ENCODE results near the gene PKMYT1.

PKMYT1 gene

GRCh38 chr16:2992383-2993081, 12.3 kb upstream of the PKMYT1 start:
- H2AFZ ChIP-seq (ENCODE audit: low read length), result no peak overlapping the region
- no peaks in the 10 kb centered on the region for H3K9me2 ChIP-seq (replicated peaks; ENCODE audit: low read depth, low read length)
- H3K27me3 ChIP-seq (ENCODE audit: insufficient read depth, low read length, poor library complexity, severe bottlenecking), result no peaks in the 10 kb centered on the region
- no peaks in the 10 kb centered on the region for H3K79me2 ChIP-seq (ENCODE audit: insufficient read depth, low read length)
- H4K20me1 ChIP-seq (ENCODE audit: insufficient read depth, low read length, poor library complexity, severe bottlenecking), result no peaks in the 10 kb centered on the region
- H3F3A ChIP-seq (ENCODE audit: low read depth), result no peaks in the 10 kb centered on the region
- no peak overlapping the region for H3K4me3 ChIP-seq (ENCODE audit: low read length, poor library complexity, severe bottlenecking)
- no peak overlapping the region for H3K9ac ChIP-seq (ENCODE audit: low read depth, low read length, poor library complexity, severe bottlenecking)
- H3K9me3 ChIP-seq (ENCODE audit: insufficient read depth, low read depth, low read length), result no peaks in the 10 kb centered on the region
- TF ChIP-seq EZH2phosphoT487 (IDR thresholded peaks at IDR 0.05; ENCODE audit: borderline replicate concordance) (no peak), CTCF (conservative IDR thresholded peaks at IDR 0.05; ENCODE audit: low read length) (no peak)
- H3K4me2 ChIP-seq (ENCODE audit: low read depth, low read length, poor library complexity, severe bottlenecking), result no peak overlapping the region
- no peaks in the 10 kb centered on the region for H3K36me3 ChIP-seq (ENCODE audit: insufficient read depth, low read length)
- no peaks in the 10 kb centered on the region for H3K4me1 ChIP-seq (ENCODE audit: insufficient read depth, low read length, poor library complexity, severe bottlenecking)

DNA sequence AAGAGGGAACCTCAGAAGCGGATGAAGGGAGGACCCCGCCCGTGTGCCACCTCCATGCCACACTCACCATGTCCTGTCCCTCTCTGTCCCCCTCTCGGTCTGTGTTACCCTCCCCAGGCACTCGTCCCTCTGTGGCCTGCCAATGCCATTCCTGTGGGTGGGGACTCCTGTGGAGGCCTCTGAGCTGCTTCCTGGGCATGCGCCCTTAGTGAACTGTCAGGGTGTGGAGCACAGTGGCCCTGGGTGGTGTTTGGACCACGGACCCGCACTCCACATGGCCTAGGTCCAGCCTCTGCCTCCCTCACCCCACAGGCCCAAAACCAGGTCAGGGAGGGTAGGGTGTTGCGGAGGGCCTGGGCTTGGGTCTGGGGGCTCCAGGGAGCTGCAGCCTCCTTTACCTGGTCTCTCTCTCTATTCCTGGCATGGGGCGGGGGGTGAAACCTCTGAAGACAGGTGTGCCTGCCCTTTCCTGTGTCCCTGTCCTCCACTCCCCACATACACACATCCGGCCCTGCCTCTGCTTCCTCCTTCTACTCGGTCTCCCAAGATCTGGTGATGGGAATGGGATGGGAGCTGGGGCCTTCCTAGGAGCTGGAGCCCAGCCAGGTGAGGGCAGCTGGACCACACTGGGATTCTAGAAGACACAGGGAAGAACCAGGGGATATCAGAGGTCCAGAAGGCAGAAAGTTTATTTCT, 11.5 kb upstream of the PKMYT1 start:
- no peaks in the 10 kb centered on the region for H3K4me1 ChIP-seq (ENCODE audit: insufficient read depth, low read length, poor library complexity, severe bottlenecking)
- no peaks in the 10 kb centered on the region for H3K9me2 ChIP-seq (replicated peaks; ENCODE audit: low read depth, low read length)
- no peak overlapping the region for H3K4me3 ChIP-seq (ENCODE audit: low read length, poor library complexity, severe bottlenecking)
- no peaks in the 10 kb centered on the region for H4K20me1 ChIP-seq (ENCODE audit: insufficient read depth, low read length, poor library complexity, severe bottlenecking)
- TF ChIP-seq CTCF (conservative IDR thresholded peaks at IDR 0.05; ENCODE audit: low read length) (no peak), EZH2phosphoT487 (IDR thresholded peaks at IDR 0.05; ENCODE audit: borderline replicate concordance) (no peak)
- no peaks in the 10 kb centered on the region for H3K79me2 ChIP-seq (ENCODE audit: insufficient read depth, low read length)
- H3K27me3 ChIP-seq (ENCODE audit: insufficient read depth, low read length, poor library complexity, severe bottlenecking), result no peaks in the 10 kb centered on the region
- H3F3A ChIP-seq (ENCODE audit: low read depth), result no peaks in the 10 kb centered on the region
- H3K36me3 ChIP-seq (ENCODE audit: insufficient read depth, low read length), result no peaks in the 10 kb centered on the region
- no peak overlapping the region for H3K4me2 ChIP-seq (ENCODE audit: low read depth, low read length, poor library complexity, severe bottlenecking)
- no peak overlapping the region for H2AFZ ChIP-seq (ENCODE audit: low read length)
- no peak overlapping the region for H3K9ac ChIP-seq (ENCODE audit: low read depth, low read length, poor library complexity, severe bottlenecking)
- H3K9me3 ChIP-seq (ENCODE audit: insufficient read depth, low read depth, low read length), result no peaks in the 10 kb centered on the region

DNA sequence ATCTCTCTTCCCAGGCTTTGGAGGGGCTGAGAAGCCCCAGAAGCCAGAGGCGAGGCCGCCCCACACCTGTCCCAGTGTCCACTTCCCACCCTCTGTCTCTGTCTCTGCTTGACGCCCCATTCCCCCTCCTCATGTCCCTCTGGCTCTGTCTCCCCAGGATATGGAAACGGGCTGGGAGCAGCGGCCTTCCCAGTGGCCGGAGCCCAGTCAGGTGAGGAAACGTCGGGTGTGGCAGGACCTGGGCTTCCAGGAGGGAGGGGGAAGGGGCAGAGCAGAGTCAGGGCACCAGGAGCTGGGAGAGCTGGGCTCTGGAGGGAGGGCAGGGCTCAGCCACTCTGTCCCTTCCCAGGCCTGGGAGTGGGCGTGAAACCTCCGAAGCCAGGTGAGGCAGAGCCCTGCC, 10.6 kb upstream of the PKMYT1 start:
- H3K27me3 ChIP-seq (ENCODE audit: insufficient read depth, low read length, poor library complexity, severe bottlenecking), result no peaks in the 10 kb centered on the region
- no peak overlapping the region for H2AFZ ChIP-seq (ENCODE audit: low read length)
- H3K9me3 ChIP-seq (ENCODE audit: insufficient read depth, low read depth, low read length), result no peaks in the 10 kb centered on the region
- no peak overlapping the region for H3K9ac ChIP-seq (ENCODE audit: low read depth, low read length, poor library complexity, severe bottlenecking)
- H3K4me1 ChIP-seq (ENCODE audit: insufficient read depth, low read length, poor library complexity, severe bottlenecking), result no peaks in the 10 kb centered on the region
- H3K79me2 ChIP-seq (ENCODE audit: insufficient read depth, low read length), result no peaks in the 10 kb centered on the region
- no peak overlapping the region for H3K4me3 ChIP-seq (ENCODE audit: low read length, poor library complexity, severe bottlenecking)
- no peak overlapping the region for H3K4me2 ChIP-seq (ENCODE audit: low read depth, low read length, poor library complexity, severe bottlenecking)
- H3F3A ChIP-seq (ENCODE audit: low read depth), result no peaks in the 10 kb centered on the region
- H3K36me3 ChIP-seq (ENCODE audit: insufficient read depth, low read length), result no peaks in the 10 kb centered on the region
- H3K9me2 ChIP-seq (replicated peaks; ENCODE audit: low read depth, low read length), result no peaks in the 10 kb centered on the region
- TF ChIP-seq CTCF (conservative IDR thresholded peaks at IDR 0.05; ENCODE audit: low read length) (no peak), EZH2phosphoT487 (IDR thresholded peaks at IDR 0.05; ENCODE audit: borderline replicate concordance) (no peak)
- H4K20me1 ChIP-seq (ENCODE audit: insufficient read depth, low read length, poor library complexity, severe bottlenecking), result no peaks in the 10 kb centered on the region
